KMS-11 (cell line): ENCODE measurements around the gene PPARA.

Experiments used
- H2AFZ ChIP-seq: fragments of 200-600 bp; sonication (generic); 2 replicates; pipeline ENCODE4 v1.6.1; 2016; ENCODE audit warnings: antibody characterized with exemption, mixed run types, low read depth
- H3K27ac ChIP-seq: fragments of 200-600 bp; sonication (generic); 2 replicates; pipeline ENCODE4 v1.6.1; 2016; ENCODE audit warnings: mild to moderate bottlenecking, mixed run types
- H3K27me3 ChIP-seq: fragments of 200-600 bp; sonication (generic); 2 replicates; pipeline ENCODE4 v1.6.1; 2017; ENCODE audit warnings: mild to moderate bottlenecking, low read depth, mixed run types, moderate library complexity; ENCODE audit not compliant: insufficient read depth
- H3K36me3 ChIP-seq: fragments of 200-600 bp; sonication (generic); 2 replicates; pipeline ENCODE4 v1.6.1; 2017; ENCODE audit warnings: mild to moderate bottlenecking, mixed run types; ENCODE audit not compliant: insufficient read depth
- H3K4me1 ChIP-seq: fragments of 200-600 bp; sonication (generic); 2 replicates; pipeline ENCODE4 v1.6.1; 2016; ENCODE audit warnings: mild to moderate bottlenecking, low read depth, mixed run types; ENCODE audit not compliant: poor library complexity, severe bottlenecking
- H3K4me2 ChIP-seq: fragments of 200-600 bp; sonication (generic); 2 replicates; pipeline ENCODE4 v1.7.0; 2016; ENCODE audit warnings: mild to moderate bottlenecking, mixed run types
- H3K4me3 ChIP-seq: fragments of 200-600 bp; sonication (generic); IDR thresholded peaks from 2 replicates; pipeline ENCODE4 v1.6.1; 2017; ENCODE audit warnings: low read depth, low read length, mixed read lengths; ENCODE audit not compliant: insufficient read depth
- H3K79me2 ChIP-seq: fragments of 200-600 bp; sonication (generic); 2 replicates; pipeline ENCODE4 v1.6.1; 2016; ENCODE audit warnings: low read depth, mixed run types; ENCODE audit not compliant: insufficient read depth
- H3K9ac ChIP-seq: fragments of 200-600 bp; sonication (generic); 2 replicates; pipeline ENCODE4 v1.6.1; 2016; ENCODE audit warnings: mild to moderate bottlenecking, mixed run types
- H4K20me1 ChIP-seq: fragments of 200-600 bp; sonication (generic); 2 replicates; pipeline ENCODE4 v1.6.1; 2016; ENCODE audit warnings: mild to moderate bottlenecking, mixed run types; ENCODE audit not compliant: insufficient read depth
- TF ChIP-seq, protein P1 (sequence below): fragments of 200-600 bp; sonication (generic); conservative IDR thresholded peaks from 2 replicates; pipeline ENCODE4 v1.6.1; 2017; ENCODE audit warnings: low read depth, mild to moderate bottlenecking, antibody characterized with exemption, low read length, moderate library complexity, mixed read lengths

The PPARA gene

DNA sequence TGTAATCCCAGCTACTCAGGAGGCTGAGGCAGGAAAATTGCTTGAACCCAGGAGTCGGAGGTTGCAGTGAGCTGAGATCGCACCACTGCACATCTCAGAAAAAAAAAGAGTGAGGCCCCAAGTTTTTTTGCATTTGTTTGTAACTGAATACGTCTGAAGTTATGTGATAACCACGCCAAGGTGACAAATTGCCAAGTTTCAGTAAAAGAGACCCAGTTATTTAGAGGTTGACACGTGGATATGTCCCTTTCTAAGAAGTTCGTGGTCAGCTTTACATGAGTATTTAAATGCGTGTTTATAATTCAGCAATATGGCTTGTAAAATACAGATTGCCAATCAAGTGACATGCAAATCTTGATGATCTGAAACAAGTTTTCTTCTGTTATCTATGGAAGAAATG is 8.0 kb downstream of the PPARA start:
- Histone ChIP-seq H3K4me1 (peaks cover 12% of the 10 kb centered on the region), H4K20me1 (no peaks in the 10 kb centered on the region), H3K36me3 (no peaks in the 10 kb centered on the region), H3K79me2 (no peaks in the 10 kb centered on the region), H3K4me3 (no peak overlapping the region), H3K27ac (no peak overlapping the region), H2AFZ (no peak overlapping the region), H3K4me2 (no peak overlapping the region; the same call in 1 of the 2 replicates), H3K9ac (no peak overlapping the region), H3K27me3 (no peaks in the 10 kb centered on the region)
- TF ChIP-seq, protein P1, sequence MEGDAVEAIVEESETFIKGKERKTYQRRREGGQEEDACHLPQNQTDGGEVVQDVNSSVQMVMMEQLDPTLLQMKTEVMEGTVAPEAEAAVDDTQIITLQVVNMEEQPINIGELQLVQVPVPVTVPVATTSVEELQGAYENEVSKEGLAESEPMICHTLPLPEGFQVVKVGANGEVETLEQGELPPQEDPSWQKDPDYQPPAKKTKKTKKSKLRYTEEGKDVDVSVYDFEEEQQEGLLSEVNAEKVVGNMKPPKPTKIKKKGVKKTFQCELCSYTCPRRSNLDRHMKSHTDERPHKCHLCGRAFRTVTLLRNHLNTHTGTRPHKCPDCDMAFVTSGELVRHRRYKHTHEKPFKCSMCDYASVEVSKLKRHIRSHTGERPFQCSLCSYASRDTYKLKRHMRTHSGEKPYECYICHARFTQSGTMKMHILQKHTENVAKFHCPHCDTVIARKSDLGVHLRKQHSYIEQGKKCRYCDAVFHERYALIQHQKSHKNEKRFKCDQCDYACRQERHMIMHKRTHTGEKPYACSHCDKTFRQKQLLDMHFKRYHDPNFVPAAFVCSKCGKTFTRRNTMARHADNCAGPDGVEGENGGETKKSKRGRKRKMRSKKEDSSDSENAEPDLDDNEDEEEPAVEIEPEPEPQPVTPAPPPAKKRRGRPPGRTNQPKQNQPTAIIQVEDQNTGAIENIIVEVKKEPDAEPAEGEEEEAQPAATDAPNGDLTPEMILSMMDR: no peak

DNA sequence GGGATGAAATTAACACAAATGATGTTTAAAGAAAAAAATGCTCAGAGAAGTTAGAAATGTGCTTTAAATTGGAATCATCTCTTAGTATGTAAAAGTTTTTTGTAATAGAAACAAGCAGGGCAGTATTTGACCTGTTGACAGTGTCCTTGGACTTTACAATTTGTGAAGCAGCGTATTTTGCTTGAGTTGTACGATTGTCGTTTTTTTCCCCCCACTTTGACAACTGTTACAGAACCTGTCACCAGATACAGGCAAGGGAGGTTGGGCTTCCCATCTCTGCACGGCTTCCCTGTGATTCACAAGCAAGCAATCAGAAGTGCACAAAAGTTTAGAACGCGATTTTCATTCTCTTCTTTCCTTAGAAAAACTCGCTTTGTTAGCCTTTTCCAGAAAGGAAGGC is 8.9 kb downstream of the PPARA start:
- TF ChIP-seq, protein P1: no peak
- no peak overlapping the region for H3K9ac ChIP-seq
- H3K4me3 ChIP-seq: no peak overlapping the region
- H2AFZ ChIP-seq: no peak overlapping the region
- H3K79me2 ChIP-seq: no peaks in the 10 kb centered on the region
- H4K20me1 ChIP-seq: no peaks in the 10 kb centered on the region
- H3K36me3 ChIP-seq: no peaks in the 10 kb centered on the region
- H3K4me2 ChIP-seq: no peak overlapping the region
- peaks cover 12% of the 10 kb centered on the region for H3K4me1 ChIP-seq
- H3K27ac ChIP-seq: no peak overlapping the region
- no peaks in the 10 kb centered on the region for H3K27me3 ChIP-seq

DNA sequence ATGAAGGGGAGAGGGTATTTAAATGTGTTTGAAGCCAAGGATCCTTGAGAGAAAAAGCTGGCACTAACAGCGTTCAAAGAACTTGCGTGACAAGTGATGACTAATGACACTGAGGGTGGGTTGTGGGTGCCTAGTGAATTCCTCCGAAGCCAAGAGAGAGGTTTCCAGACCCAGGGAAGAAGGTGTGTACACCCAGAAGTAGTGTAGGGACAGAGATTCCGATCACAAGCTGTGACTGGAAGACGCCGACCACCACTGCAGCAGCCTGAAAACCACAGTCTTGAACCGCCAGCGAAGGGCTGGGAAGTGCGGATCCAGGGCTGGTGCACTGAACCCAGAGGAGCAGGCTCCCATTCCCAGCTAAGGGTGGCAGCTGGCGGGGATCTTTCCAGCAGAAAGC is 9.5 kb downstream of the PPARA start:
- Histone ChIP-seq H3K79me2 (no peaks in the 10 kb centered on the region), H3K27me3 (no peaks in the 10 kb centered on the region), H2AFZ (no peak overlapping the region), H3K36me3 (no peaks in the 10 kb centered on the region), H3K4me1 (peaks cover 12% of the 10 kb centered on the region), H3K27ac (no peak overlapping the region), H4K20me1 (no peaks in the 10 kb centered on the region), H3K4me3 (no peak overlapping the region), H3K9ac (no peak overlapping the region), H3K4me2 (no peak overlapping the region)
- TF ChIP-seq, protein P1: no peak

GRCh38 chr22:46162285-46162684 is 12.0 kb downstream of the PPARA start:
- TF ChIP-seq, protein P1: no peak
- H3K9ac ChIP-seq: no peak overlapping the region
- H4K20me1 ChIP-seq: no peaks in the 10 kb centered on the region
- H3K4me1 ChIP-seq: peaks cover 12% of the 10 kb centered on the region
- H3K4me3 ChIP-seq: no peak overlapping the region
- H3K27ac ChIP-seq: no peak overlapping the region
- H2AFZ ChIP-seq: no peak overlapping the region
- no peak overlapping the region for H3K4me2 ChIP-seq
- H3K27me3 ChIP-seq: no peaks in the 10 kb centered on the region
- H3K79me2 ChIP-seq: no peaks in the 10 kb centered on the region
- H3K36me3 ChIP-seq: no peaks in the 10 kb centered on the region
